Measurements from ENCODE around the gene PCDH15. TPM values are rescaled to one million over a fixed set of nuclear protein-coding genes. Genes with fewer than 3 reads are reported as not detected.

PCDH15 gene
- total RNA-seq, 4 donors from 2014 or later = not detected

DNA sequence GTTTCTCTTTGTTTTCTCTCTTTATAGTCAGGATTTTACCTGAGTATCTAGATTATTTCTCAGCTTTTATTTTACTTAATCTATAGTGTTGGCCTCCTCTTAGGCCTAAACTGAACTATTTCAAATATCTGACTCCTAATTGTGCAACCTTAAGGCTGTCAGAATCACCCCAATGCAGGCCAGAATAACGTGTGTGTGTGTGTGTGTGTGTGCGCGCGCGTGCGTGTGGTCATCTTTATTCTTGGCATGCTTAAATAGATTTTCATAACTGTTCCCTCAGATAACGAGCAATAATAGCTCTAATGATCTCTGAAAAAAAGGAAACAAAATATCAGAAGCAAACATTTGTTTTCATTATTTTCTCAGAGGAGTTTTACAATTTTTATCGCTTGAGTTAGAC is 92.4 kb downstream of the PCDH15 start:
- H3K27me3 ChIP-seq = no peaks in the 10 kb centered on the region
- 52 to 59% methylated on average over 8 of the region's 8 CpGs for WGBS, 2 donors
- no peak overlapping the region for H3K4me3 ChIP-seq
- no peak overlapping the region for H3K27ac ChIP-seq
- no peaks in the 10 kb centered on the region for H3K36me3 ChIP-seq
- DNase-seq (ENCODE audit: low spot score in 2 of 2) = no peak
- TF ChIP-seq, protein P1, sequence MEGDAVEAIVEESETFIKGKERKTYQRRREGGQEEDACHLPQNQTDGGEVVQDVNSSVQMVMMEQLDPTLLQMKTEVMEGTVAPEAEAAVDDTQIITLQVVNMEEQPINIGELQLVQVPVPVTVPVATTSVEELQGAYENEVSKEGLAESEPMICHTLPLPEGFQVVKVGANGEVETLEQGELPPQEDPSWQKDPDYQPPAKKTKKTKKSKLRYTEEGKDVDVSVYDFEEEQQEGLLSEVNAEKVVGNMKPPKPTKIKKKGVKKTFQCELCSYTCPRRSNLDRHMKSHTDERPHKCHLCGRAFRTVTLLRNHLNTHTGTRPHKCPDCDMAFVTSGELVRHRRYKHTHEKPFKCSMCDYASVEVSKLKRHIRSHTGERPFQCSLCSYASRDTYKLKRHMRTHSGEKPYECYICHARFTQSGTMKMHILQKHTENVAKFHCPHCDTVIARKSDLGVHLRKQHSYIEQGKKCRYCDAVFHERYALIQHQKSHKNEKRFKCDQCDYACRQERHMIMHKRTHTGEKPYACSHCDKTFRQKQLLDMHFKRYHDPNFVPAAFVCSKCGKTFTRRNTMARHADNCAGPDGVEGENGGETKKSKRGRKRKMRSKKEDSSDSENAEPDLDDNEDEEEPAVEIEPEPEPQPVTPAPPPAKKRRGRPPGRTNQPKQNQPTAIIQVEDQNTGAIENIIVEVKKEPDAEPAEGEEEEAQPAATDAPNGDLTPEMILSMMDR (IDR thresholded peaks at IDR 0.05) = no peak
- no peak for TF ChIP-seq EP300 (IDR thresholded peaks at IDR 0.05)
- no peak for TF ChIP-seq POLR2A (IDR thresholded peaks at IDR 0.05)
- H3K9me3 ChIP-seq = peaks cover 0 to 6% (median under 1%) of the 10 kb centered on the region in 4 donors
- H3K4me1 ChIP-seq = no peaks in the 10 kb centered on the region

- Histone ChIP-seq H3K4me3 (no peak overlapping the region), H3K9me3 (peaks cover 0 to 9% (median 2%) of the 10 kb centered on the region in 4 donors), H3K27me3 (no peaks in the 10 kb centered on the region), H3K27ac (no peak overlapping the region), H3K4me1 (no peaks in the 10 kb centered on the region), H3K36me3 (no peaks in the 10 kb centered on the region)
- TF ChIP-seq EP300 (IDR thresholded peaks at IDR 0.05) (no peak), POLR2A (IDR thresholded peaks at IDR 0.05) (no peak)
- TF ChIP-seq, protein P1 (IDR thresholded peaks at IDR 0.05) = no peak
- DNase-seq (ENCODE audit: low spot score in 2 of 2) = no peak
- 45 to 55% methylated on average over 2 of the region's 2 CpGs for WGBS, 2 donors
Observed at GRCh38 chr10:54708021-54708420, 93.0 kb downstream of the PCDH15 start.

DNA sequence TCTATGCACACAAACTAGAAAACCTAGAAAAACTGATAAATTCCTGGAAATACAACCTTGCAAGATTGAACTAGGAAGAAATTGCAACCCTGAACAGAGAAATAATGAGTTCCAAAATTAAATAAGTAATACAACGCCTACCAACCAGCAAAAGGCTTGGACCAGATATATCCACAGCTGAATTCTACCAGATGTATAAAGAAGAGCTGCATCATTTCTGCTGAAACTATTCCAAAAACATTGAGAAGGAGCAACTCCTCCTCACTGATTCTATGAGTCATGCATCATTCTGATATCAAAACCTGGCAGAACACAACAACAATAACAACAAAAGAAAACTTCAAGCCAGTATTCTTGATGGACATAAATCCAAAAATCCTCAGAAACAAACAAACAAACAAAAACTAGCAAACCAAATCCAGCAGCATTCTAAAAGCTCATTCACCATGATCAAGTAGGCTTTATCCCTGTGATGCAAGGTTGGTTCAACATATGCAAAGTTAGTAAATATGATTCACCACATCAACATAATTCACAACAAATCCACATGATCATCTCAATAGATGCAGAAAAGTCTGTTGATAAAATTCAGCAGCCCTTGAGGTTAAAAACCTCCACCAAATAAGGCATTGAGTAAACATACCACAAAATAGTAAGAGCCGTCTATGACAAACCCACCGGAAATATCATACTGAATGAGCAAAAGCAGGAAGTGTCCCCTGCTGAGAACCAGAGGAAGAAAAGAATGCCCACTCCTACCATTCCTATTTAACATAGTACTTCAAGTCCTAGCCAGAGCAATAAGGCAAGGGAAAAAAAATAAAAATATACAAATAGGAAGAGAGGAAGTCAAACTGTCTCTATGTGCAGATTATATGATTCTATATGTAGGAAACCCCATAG is 98.2 kb downstream of the PCDH15 start:
- TF ChIP-seq POLR2A (IDR thresholded peaks at IDR 0.05) (no peak), EP300 (IDR thresholded peaks at IDR 0.05) (no peak)
- TF ChIP-seq, protein P1 (IDR thresholded peaks at IDR 0.05) = no peak
- Histone ChIP-seq H3K4me3 (no peak overlapping the region), H3K9me3 (peaks cover 0 to 9% (median 2%) of the 10 kb centered on the region in 4 donors), H3K36me3 (no peaks in the 10 kb centered on the region), H3K27me3 (no peaks in the 10 kb centered on the region), H3K27ac (no peak overlapping the region), H3K4me1 (no peaks in the 10 kb centered on the region)
- no peak for DNase-seq (ENCODE audit: low spot score in 2 of 2)
- 77 to 83% methylated on average over 3 of the region's 3 CpGs for WGBS, 2 donors

DNA sequence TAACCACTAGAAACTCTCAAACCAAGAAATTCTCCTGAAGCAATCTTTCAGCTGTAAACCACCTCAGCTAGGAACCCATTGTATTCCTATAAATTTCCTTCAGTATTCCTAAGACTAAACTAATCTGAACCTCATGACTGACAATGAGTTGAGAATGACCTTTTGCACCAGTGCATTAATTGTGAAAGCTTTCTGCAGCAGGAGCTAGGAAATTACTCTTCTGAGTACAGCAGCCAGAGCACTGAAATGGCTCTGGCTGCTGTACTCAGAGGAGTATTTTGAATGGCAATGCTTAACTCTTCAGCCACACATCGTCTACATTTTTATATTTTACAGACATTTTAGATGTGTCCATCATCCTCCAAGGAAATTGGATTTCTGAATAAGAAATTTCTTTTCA is 109.7 kb downstream of the PCDH15 start:
- Histone ChIP-seq H3K27me3 (no peaks in the 10 kb centered on the region), H3K36me3 (no peaks in the 10 kb centered on the region), H3K4me1 (no peaks in the 10 kb centered on the region), H3K9me3 (no peaks in the 10 kb centered on the region), H3K27ac (no peak overlapping the region), H3K4me3 (no peak overlapping the region)
- no peak for DNase-seq (ENCODE audit: low spot score in 2 of 2)
- WGBS, 2 donors = 31 to 53% methylated on average over 1 of the region's 1 CpG
- TF ChIP-seq, protein P1 (IDR thresholded peaks at IDR 0.05) = no peak
- TF ChIP-seq EP300 (IDR thresholded peaks at IDR 0.05) = no peak
- no peak for TF ChIP-seq POLR2A (IDR thresholded peaks at IDR 0.05)

DNA sequence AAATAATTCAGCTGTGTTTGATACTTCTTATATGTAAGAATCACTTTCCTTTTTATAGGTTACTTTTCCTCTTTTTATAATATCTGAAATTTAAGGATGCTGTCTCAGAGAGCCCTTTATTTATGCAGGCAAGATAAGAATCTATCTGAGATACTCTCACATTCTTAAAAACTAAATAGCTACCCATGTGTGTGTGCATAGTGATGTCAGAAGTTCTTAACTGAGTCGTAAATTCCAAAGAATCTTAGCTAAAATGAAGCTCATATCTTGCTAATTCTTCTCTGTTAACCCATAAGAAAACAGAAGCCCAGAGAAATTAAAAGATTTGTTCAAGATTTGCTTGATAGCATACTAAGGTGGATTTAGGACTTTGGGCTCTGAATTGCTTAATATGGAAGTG is 118.5 kb downstream of the PCDH15 start:
- TF ChIP-seq EP300 (IDR thresholded peaks at IDR 0.05) (no peak), POLR2A (IDR thresholded peaks at IDR 0.05) (no peak)
- TF ChIP-seq, protein P1 (IDR thresholded peaks at IDR 0.05) = no peak
- no peak for DNase-seq (ENCODE audit: low spot score in 2 of 2)
- no peak overlapping the region for H3K4me3 ChIP-seq
- no peaks in the 10 kb centered on the region for H3K27me3 ChIP-seq
- 22 to 23% methylated on average over 1 of the region's 1 CpG for WGBS, 2 donors
- no peak overlapping the region for H3K27ac ChIP-seq
- no peaks in the 10 kb centered on the region for H3K36me3 ChIP-seq
- no peaks in the 10 kb centered on the region for H3K9me3 ChIP-seq
- no peaks in the 10 kb centered on the region for H3K4me1 ChIP-seq
